MM.1S (cell line): Measurements from ENCODE around the gene NMNAT1.

ENCODE experiments used
- CTCF ChIP-seq: fragments of 300-600 bp; sonication (generic); IDR thresholded peaks from 2 replicates; pipeline ENCODE4 v1.5.1; 2016; ENCODE audit warnings: antibody characterized with exemption, low read length, mixed read lengths
- EZH2phosphoT487 ChIP-seq: fragments of 300-600 bp; sonication (generic); IDR thresholded peaks from 2 replicates; pipeline ENCODE4 v1.6.1; 2018; ENCODE audit warnings: antibody characterized with exemption, low read length

- TF ChIP-seq CTCF (no peak), EZH2phosphoT487 (no peak)
These were observed 17.7 kb downstream of the NMNAT1 start for GRCh38 chr1:9960706-9961562.
